ENCODE measurements around the gene TMEM132D.

The TMEM132D gene

DNA sequence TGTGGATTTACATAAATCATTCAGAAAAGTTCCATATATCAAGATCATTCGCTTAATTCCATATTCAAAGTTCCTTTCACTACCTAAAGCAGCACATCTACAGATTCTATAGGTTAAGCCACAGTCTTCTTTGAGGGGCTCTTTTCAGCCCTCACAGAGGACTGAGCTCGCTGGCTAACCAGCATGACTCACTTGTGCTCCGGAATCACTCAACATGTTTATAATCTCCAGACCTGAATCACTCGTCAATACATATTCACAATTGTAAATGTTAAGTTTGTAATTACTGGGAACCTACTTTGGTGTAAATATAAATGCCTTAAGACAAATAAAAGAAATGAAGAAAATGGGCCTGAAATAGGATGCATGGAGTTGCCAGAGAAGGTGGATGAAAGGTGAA lies 315.7 kb downstream of the TMEM132D start:
- TF ChIP-seq, protein P1, sequence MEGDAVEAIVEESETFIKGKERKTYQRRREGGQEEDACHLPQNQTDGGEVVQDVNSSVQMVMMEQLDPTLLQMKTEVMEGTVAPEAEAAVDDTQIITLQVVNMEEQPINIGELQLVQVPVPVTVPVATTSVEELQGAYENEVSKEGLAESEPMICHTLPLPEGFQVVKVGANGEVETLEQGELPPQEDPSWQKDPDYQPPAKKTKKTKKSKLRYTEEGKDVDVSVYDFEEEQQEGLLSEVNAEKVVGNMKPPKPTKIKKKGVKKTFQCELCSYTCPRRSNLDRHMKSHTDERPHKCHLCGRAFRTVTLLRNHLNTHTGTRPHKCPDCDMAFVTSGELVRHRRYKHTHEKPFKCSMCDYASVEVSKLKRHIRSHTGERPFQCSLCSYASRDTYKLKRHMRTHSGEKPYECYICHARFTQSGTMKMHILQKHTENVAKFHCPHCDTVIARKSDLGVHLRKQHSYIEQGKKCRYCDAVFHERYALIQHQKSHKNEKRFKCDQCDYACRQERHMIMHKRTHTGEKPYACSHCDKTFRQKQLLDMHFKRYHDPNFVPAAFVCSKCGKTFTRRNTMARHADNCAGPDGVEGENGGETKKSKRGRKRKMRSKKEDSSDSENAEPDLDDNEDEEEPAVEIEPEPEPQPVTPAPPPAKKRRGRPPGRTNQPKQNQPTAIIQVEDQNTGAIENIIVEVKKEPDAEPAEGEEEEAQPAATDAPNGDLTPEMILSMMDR (IDR thresholded peaks at IDR 0.05; ENCODE audit: extremely low read depth, missing control alignments), result no peak

DNA sequence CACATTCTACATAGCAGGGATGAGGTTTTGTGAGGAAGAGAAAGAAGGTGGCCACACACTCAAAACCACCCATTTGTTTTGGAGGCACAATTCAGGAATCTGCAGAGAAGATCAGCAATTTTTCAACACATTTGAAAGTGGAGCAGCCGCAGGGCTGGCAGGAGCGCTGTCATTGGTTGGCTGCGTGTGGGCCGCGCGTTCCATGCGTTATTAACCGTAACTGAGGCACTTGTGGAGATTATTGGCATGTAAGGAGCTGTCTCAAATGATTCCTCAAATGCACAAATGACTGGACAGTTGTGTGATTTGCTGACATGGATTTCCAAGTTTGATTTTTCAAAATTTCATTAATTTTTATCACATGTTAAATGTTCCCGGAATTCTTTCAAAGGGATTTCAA lies 318.5 kb downstream of the TMEM132D start:
- no peak for DNase-seq (ENCODE audit: low spot score)
- TF ChIP-seq, protein P1 (IDR thresholded peaks at IDR 0.05; ENCODE audit: extremely low read depth, missing control alignments), result no peak

More for the DNA sequence above, 315.7 kb downstream of the TMEM132D start:
- DNase-seq (ENCODE audit: low spot score), result no peak

DNA sequence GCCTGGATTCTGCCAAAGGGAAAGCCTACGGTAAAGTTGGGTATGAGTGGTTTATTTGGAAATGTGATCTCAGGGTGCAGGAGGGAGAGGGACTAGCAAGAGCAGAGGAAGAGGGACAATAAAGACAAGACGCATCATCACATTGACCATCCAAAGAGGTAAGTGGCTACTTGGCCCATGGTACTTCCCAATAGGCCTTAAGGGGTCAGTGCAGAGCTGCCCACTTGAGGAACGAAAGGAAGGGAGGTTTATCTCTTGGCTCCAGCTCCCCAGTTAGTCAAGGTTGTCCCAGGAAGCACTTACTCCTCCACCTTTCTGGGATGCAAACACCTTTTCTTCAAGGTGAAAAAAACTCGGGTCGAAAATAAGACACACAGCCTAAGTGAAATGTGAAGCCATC lies 323.9 kb downstream of the TMEM132D start:
- no peak for DNase-seq (ENCODE audit: low spot score)
- TF ChIP-seq, protein P1 (IDR thresholded peaks at IDR 0.05; ENCODE audit: extremely low read depth, missing control alignments), result no peak

DNA sequence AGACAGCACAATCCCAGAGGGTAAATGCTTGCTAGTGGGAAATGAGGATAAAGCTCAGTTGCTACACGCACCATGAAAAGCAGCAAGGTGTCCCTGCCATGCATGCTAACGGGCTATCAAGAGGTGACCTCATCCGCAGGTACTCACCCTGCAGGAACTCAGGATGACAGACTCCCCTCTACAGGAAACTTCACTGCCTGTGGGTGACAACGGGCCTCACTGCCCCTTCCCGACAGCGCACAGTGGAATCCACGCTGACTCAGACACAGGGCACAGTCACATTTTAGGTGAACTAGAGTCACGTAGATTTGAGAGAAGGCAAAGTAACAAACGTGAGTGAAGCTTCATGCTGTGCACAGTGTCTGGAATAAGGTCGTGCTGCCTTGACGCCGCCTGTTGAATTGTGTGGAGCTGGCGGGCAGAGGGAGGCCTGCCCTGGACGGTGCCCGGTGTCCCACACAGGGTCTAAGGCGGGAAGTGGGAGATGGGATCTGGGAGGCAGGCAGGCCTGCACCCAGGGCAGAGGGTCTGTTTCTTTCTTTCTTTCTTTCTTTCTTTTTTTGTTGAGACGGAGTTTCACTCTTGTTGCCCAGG lies 331.8 kb downstream of the TMEM132D start:
- TF ChIP-seq, protein P1 (IDR thresholded peaks at IDR 0.05; ENCODE audit: extremely low read depth, missing control alignments), result no peak
- no peak for DNase-seq (ENCODE audit: low spot score)

DNA sequence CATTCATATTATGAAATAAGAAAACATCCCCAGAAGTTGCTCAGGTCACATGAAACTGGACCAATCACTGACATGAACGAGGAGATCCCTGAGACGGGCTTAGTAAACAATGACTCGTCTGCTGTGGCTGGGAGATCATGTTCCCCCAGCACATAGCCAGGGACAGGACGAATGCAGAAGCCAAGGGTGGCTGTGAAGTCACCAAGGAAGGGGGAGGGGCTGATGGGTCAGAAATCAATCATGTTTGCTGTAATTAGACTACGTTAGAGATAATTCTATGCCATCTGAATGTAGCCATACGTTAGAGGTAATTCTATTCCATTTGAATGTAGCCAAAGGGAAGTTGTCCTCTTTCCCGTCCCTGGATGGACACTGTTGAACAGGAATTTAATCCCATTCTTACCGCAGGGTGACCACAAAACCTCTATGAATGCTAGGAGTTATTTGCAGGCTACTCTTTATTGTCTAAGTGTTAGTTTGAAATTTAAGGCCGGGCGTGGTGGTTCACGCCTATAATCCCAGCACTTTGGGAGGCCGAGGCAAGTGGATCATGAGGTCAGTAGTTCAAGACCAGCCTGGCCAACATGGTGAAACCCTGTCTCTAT lies 332.9 kb downstream of the TMEM132D start:
- no peak for DNase-seq (ENCODE audit: low spot score)
- TF ChIP-seq, protein P1 (IDR thresholded peaks at IDR 0.05; ENCODE audit: extremely low read depth, missing control alignments), result no peak

DNA sequence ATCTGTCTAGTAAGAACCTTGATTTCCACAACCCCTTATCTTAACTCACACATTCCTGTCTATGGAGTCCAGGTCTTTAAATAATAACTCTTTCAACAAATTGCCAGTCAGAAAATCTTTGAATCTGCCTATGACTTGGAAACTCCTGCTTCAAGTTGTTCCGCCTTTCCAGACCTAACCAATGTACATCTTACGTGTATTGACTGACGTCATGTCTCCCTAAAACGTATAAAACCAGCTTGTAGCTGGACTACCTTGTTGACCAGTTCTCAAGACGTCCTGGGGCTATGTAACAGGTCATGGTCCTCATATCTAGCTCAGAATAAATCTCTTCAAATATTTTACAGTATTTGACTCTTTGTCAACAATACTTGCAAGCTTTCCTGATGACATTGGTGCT lies 337.0 kb downstream of the TMEM132D start:
- DNase-seq (ENCODE audit: low spot score), result no peak

DNA sequence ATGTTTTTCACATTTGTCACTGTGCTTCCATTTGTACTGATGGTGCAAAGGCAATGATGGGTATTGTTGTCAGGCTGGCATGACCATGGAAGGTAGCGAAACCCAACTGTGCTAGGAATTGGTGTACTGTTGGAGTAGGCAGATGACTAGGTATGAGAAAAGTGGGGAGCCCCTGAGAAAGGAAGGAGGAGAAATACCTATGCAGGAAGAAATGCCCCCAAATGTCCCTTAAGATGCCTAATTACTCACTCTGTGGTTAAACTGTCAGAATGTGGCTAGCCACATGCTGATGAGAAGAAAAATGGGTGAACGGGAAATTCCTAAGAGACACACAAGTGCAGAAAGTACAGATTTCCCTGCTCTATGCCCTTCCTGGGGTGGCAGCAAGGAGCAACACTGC lies 339.1 kb downstream of the TMEM132D start:
- DNase-seq (ENCODE audit: low spot score), result no peak
- TF ChIP-seq, protein P1 (IDR thresholded peaks at IDR 0.05; ENCODE audit: extremely low read depth, missing control alignments), result no peak

More for the DNA sequence above, 337.0 kb downstream of the TMEM132D start:
- TF ChIP-seq, protein P1 (IDR thresholded peaks at IDR 0.05; ENCODE audit: extremely low read depth, missing control alignments), result no peak

Data from GM20000 (cell line).